OCI-M2 (cell line): ENCODE results near the gene BCAP31.

Experiments
- DNase-seq: peaks from one replicate; lab custom pipeline; 2025; ENCODE audit not compliant: unreplicated experiment; lab: John Stamatoyannopoulos, UW

BCAP31 gene

GRCh38 chrX:153659268-153659667 is 64.9 kb downstream of the BCAP31 start:
- no peak for DNase-seq

GRCh38 chrX:153657161-153657560 is 67.0 kb downstream of the BCAP31 start:
- DNase-seq = no peak

DNA sequence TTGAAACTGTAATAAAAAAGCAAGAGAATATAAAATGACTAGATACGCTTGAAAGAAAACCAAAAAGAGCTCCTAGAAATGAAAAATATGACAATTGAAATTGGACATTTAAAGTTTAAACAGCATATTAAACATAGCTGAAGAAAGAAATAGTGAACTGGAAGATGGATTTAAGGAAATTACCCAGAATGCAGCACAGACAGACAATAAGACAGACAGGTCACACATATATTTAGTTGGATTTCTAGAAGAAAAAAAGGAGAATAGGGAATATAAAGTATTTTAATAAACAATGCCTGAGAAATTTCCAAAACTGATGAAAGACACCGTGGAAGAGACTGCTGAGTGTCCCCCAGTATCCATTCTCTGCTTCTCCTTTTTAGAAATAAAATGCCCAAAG is 70.6 kb downstream of the BCAP31 start:
- no peak for DNase-seq

- DNase-seq = no peak
Observed at GRCh38 chrX:153651540-153652079, 72.6 kb downstream of the BCAP31 start.

DNA sequence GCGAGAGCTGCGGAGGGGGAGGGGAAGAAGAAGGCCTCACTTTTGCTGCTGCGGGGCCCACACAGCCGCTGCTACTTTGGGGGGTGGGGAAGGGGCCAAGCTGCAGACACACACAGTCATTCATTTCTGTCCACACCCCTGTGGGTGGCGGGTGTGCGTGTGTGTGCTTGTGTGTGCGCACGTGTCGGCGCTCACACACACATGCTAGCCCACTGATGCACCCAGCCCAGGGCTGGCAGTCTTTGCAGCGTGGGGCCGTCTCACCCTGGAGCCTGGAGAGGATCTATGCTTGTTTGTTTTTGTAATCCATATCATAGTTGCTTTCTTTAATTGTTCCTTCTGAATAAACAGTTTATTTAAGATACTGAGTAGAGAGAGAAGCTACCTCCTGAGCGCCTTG is 73.2 kb downstream of the BCAP31 start:
- no peak for DNase-seq
